Ishikawa (cell line): Measurements from ENCODE around the gene MCM9.

ENCODE experiments used
- CEBPB ChIP-seq: IDR thresholded peaks from 2 replicates; pipeline ENCODE4 v1.6.1; 2012
- CREB1 ChIP-seq: IDR thresholded peaks from 2 replicates; pipeline ENCODE4 v1.6.1; 2012; ENCODE audit warnings: low read depth
- EGR1 ChIP-seq: IDR thresholded peaks from 2 replicates; pipeline ENCODE4 v1.6.1; 2012
- EP300 ChIP-seq: IDR thresholded peaks from 2 replicates; pipeline ENCODE4 v1.6.1; 2012; ENCODE audit warnings: borderline replicate concordance
- FOXM1 ChIP-seq: IDR thresholded peaks from 2 replicates; pipeline ENCODE4 v1.6.1; 2012; ENCODE audit warnings: low read depth, borderline replicate concordance
- MAX ChIP-seq: IDR thresholded peaks from 2 replicates; pipeline ENCODE4 v1.6.1; 2012
- NFIC ChIP-seq: IDR thresholded peaks from 2 replicates; pipeline ENCODE4 v1.6.1; 2012
- RAD21 ChIP-seq: IDR thresholded peaks from 2 replicates; pipeline ENCODE4 v1.6.1; 2012; ENCODE audit warnings: low read depth
- REST ChIP-seq: IDR thresholded peaks from 2 replicates; pipeline ENCODE4 v1.6.1; 2012; ENCODE audit warnings: low read depth, mild to moderate bottlenecking
- TAF1 ChIP-seq: IDR thresholded peaks from 2 replicates; pipeline ENCODE4 v1.6.1; 2012; ENCODE audit warnings: low read depth, mild to moderate bottlenecking
- TCF12 ChIP-seq: IDR thresholded peaks from 2 replicates; pipeline ENCODE4 v1.6.1; 2012; ENCODE audit warnings: low read depth
- TEAD4 ChIP-seq: IDR thresholded peaks from 2 replicates; pipeline ENCODE4 v1.6.1; 2012
- YY1 ChIP-seq: IDR thresholded peaks from 2 replicates; pipeline ENCODE4 v1.6.1; 2012; ENCODE audit warnings: low read depth
- ZBTB7A ChIP-seq: IDR thresholded peaks from 2 replicates; pipeline ENCODE4 v1.6.1; 2012; ENCODE audit warnings: low read depth
- TF ChIP-seq, protein P1 (sequence below): IDR thresholded peaks from 2 replicates; pipeline ENCODE4 v1.6.1; 2012

Gene MCM9

GRCh38 chr6:118881440-118882313 lies 53.3 kb downstream of the MCM9 start:
- no peak for TF ChIP-seq TAF1
- no peak for TF ChIP-seq FOXM1
- TF ChIP-seq, protein P1, sequence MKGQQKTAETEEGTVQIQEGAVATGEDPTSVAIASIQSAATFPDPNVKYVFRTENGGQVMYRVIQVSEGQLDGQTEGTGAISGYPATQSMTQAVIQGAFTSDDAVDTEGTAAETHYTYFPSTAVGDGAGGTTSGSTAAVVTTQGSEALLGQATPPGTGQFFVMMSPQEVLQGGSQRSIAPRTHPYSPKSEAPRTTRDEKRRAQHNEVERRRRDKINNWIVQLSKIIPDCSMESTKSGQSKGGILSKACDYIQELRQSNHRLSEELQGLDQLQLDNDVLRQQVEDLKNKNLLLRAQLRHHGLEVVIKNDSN, result no peak
- no peak for TF ChIP-seq YY1
- no peak for TF ChIP-seq TEAD4
- no peak for TF ChIP-seq CREB1
- TF ChIP-seq CEBPB, result no peak
- TF ChIP-seq EGR1, result no peak
- TF ChIP-seq RAD21, result no peak
- no peak for TF ChIP-seq MAX
- no peak for TF ChIP-seq TCF12
- no peak for TF ChIP-seq EP300
- no peak for TF ChIP-seq NFIC
- TF ChIP-seq ZBTB7A, result no peak
- no peak for TF ChIP-seq REST

DNA sequence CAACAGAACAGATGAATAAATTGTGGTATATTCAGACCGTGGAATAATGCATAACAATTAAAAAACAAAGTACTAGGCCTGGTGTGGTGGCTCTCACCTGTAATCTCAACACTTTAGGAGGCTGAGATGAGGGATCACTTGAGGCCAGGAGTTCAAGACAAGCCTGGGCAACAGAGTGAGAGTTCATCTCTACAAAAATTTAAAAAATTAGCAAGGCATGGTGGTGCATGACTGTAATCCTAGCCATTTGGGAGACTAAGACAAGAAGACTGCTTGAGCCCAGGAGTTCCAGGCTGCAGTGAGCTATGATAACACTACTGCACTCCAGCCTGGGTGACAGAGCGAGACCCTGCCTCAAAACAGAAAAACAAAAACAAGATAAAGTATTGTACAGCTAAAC lies 57.2 kb downstream of the MCM9 start:
- TF ChIP-seq YY1 (no peak), FOXM1 (no peak), TCF12 (no peak), CREB1 (no peak), EP300 (no peak), EGR1 (no peak), NFIC (no peak), TAF1 (no peak), CEBPB (no peak), MAX (no peak), RAD21 (no peak), TEAD4 (no peak), ZBTB7A (no peak), REST (no peak)
- TF ChIP-seq, protein P1, result no peak

- TF ChIP-seq CREB1 (no peak), EGR1 (no peak), TAF1 (no peak), CEBPB (no peak), NFIC (no peak)
Measured at GRCh38 chr6:118876814-118877213, 58.1 kb downstream of the MCM9 start.

- TF ChIP-seq YY1 (no peak), TAF1 (no peak), RAD21 (no peak), CEBPB (no peak), NFIC (no peak)
Measured at GRCh38 chr6:118876198-118876597, 58.8 kb downstream of the MCM9 start.

DNA sequence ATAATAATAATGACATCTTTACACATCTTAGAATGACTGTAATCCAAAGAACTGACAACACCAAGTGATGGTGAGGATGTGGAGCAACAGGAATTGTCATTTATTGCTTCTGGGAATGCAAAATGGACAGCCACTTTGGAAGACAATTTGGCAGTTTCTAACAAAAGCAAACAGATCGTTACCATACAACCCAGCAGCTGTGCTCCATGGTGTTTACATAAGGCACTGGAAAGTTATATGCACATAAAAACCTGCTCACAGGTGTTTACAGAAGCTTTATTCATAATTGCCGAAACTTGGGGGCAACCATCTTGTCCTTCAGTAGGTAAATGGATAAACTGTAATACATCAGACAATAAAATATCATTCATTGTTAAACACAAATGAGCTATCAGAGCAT lies 59.3 kb downstream of the MCM9 start:
- TF ChIP-seq CREB1 (no peak), TCF12 (no peak), EP300 (no peak), TAF1 (no peak), REST (no peak)
